ENCODE data around the gene DQX1.

DNA sequence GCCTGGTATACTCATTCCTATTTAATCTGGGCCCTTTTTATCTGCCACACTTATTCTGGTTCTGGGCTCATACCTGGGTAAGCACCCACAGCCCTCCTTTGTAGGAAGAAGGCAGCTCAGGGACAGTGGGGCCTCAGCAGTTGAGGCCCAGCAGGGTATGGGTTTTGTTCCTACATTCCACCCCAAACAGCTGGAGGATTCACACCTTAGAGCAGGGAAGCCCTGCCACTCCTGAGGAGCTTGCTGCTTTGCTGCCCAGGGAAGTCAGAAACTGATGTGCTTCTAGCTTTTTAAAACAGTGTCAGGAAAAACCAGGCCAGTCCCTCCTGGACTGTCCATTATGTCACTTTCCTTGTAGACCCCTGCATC, 25.5 kb downstream of the DQX1 start:
- no peak for TF ChIP-seq ZNF70 (CRISPR knock-in tag; IDR thresholded peaks at IDR 0.05)
- TF ChIP-seq SNAI2 (CRISPR knock-in tag; IDR thresholded peaks at IDR 0.05), result no peak
- TF ChIP-seq RARB (CRISPR knock-in tag; IDR thresholded peaks at IDR 0.05), result no peak
- TF ChIP-seq ARNTL (CRISPR knock-in tag; IDR thresholded peaks at IDR 0.05; ENCODE audit: borderline replicate concordance, low read depth), result no peak
- TF ChIP-seq ZFP3 (CRISPR knock-in tag; IDR thresholded peaks at IDR 0.05), result no peak
- no peak for TF ChIP-seq ZFP30 (CRISPR knock-in tag; IDR thresholded peaks at IDR 0.05)
- TF ChIP-seq, protein P1, sequence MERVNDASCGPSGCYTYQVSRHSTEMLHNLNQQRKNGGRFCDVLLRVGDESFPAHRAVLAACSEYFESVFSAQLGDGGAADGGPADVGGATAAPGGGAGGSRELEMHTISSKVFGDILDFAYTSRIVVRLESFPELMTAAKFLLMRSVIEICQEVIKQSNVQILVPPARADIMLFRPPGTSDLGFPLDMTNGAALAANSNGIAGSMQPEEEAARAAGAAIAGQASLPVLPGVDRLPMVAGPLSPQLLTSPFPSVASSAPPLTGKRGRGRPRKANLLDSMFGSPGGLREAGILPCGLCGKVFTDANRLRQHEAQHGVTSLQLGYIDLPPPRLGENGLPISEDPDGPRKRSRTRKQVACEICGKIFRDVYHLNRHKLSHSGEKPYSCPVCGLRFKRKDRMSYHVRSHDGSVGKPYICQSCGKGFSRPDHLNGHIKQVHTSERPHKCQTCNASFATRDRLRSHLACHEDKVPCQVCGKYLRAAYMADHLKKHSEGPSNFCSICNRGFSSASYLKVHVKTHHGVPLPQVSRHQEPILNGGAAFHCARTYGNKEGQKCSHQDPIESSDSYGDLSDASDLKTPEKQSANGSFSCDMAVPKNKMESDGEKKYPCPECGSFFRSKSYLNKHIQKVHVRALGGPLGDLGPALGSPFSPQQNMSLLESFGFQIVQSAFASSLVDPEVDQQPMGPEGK (CRISPR knock-in tag; IDR thresholded peaks at IDR 0.05; ENCODE audit: borderline replicate concordance), result no peak
- TF ChIP-seq, protein P2, sequence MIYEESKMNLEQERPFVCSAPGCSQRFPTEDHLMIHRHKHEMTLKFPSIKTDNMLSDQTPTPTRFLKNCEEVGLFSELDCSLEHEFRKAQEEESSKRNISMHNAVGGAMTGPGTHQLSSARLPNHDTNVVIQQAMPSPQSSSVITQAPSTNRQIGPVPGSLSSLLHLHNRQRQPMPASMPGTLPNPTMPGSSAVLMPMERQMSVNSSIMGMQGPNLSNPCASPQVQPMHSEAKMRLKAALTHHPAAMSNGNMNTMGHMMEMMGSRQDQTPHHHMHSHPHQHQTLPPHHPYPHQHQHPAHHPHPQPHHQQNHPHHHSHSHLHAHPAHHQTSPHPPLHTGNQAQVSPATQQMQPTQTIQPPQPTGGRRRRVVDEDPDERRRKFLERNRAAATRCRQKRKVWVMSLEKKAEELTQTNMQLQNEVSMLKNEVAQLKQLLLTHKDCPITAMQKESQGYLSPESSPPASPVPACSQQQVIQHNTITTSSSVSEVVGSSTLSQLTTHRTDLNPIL (CRISPR knock-in tag; IDR thresholded peaks at IDR 0.05; ENCODE audit: low read depth), result no peak

All from SK-N-SH treated with all-trans-retinoic acid at 6 μM for 48 hours (cell line).